ENCODE data around the gene PCDH18.
"Not testable (repeated sequence)": the region's sequence is repeated elsewhere in the genome, so short reads cannot be mapped to it uniquely, and the experiment has no call there.

The PCDH18 gene

DNA sequence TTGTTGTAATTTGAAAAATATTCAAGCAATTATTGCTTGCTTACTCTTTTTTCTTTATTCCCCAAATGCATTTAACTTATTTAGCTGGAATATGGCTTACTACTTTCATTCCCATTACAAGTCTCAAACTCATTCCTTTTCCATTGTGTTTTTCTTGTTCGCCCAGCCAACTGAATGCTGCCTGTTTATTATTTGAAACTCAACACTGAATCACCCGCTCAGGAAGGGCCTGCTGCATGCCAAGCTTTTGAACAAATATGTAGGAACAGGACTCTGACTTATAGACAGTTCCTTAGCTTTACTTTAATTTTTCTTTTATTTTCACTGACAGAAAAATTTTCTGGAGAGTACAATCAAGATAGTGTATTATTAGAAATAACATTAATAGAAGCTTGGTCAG lies 12.9 kb downstream of the PCDH18 start:
- H3K4me3 ChIP-seq (ENCODE audit: low read depth, low read length) = no peak overlapping the region
- TF ChIP-seq, protein P1, sequence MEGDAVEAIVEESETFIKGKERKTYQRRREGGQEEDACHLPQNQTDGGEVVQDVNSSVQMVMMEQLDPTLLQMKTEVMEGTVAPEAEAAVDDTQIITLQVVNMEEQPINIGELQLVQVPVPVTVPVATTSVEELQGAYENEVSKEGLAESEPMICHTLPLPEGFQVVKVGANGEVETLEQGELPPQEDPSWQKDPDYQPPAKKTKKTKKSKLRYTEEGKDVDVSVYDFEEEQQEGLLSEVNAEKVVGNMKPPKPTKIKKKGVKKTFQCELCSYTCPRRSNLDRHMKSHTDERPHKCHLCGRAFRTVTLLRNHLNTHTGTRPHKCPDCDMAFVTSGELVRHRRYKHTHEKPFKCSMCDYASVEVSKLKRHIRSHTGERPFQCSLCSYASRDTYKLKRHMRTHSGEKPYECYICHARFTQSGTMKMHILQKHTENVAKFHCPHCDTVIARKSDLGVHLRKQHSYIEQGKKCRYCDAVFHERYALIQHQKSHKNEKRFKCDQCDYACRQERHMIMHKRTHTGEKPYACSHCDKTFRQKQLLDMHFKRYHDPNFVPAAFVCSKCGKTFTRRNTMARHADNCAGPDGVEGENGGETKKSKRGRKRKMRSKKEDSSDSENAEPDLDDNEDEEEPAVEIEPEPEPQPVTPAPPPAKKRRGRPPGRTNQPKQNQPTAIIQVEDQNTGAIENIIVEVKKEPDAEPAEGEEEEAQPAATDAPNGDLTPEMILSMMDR (IDR thresholded peaks at IDR 0.05; ENCODE audit: borderline replicate concordance, insufficient read depth, low read depth, low read length) = no peak

DNA sequence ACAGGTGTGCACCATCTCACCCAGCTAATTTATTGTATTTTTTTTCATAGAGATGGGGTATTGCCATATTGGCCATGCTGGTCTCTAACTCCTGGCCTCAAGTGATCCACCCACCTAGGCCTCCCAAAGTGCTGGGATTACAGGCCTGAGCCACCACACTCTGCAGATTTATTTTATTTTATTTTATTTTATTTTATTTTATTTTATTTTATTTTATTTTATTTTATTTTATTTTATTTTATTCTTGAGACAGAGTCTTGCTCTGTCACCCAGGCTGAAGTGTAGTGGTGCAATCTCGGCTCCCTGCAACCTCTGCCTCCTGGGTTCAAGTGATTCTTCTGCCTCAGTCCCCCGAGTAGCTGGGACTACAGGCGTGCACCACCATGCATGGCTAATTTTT lies 15.0 kb downstream of the PCDH18 start:
- H3K4me3 ChIP-seq (ENCODE audit: low read depth, low read length) = not testable (repeated sequence)

DNA sequence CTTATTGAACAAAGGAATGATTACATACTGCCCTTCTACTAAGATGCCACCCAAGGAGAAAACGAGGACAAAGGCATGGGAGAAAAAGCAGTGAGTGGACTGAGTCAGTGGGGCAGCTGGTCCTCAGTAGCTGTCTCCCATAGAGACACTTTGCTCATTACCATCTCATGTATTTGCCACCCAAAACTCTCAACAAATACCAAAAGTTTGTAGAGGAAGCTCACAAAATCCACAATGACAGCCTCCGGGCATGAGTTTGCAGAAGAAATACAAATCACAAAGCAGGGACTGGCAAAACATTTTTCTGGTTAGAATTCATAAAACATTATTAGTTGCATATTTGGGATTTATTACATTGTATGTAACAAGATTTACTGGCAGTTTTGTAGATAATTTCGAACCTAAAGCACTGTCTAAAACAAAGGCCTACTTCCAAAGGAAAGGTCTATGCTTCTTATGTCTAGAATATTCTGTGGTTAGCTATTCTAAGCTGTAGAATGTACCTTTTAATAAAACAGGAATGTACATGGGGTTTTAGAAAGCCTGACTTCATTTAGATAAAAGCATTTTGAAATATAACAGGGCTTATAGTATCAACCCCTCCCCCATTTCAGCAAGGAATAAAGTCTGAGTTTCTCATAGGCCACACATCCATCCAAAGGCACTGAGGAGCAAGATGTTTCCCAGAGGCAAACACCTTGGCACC lies 17.7 kb downstream of the PCDH18 start:
- H3K4me3 ChIP-seq (ENCODE audit: low read depth, low read length) = no peak overlapping the region
- TF ChIP-seq, protein P1 (IDR thresholded peaks at IDR 0.05; ENCODE audit: borderline replicate concordance, insufficient read depth, low read depth, low read length) = no peak

DNA sequence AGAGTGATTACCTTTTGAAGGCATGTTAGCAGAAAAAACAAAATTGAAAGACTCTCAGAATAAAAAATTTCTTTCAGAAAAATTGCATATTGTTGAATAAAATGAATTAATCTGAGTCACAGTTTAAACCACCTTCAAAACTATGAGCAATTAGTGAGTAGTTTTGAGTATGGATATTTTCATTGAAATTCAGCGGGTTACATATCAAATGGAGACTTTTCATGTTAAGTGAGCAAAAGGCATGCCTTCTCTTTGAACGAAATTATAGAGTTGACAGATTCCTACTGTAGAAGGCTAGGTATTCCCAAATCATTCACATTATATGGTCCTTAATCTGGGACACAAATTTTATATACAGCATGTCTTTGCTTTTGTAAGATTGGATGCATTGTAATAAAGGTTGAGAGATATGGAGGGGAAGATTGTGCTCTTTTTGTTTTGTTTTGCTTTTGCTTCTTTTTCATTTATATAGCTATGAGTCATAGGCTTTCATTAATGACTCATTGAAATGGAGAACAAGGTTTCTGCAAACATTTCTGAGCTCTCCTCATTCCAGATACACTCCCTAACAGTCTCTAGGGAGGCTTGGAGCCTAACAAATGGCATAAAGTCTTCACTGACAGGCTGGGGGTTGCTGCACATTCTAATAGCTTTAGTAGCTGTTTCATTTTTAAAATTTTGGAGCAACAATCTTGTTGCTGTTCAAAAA lies 21.6 kb downstream of the PCDH18 start:
- H3K4me3 ChIP-seq (ENCODE audit: low read depth, low read length) = no peak overlapping the region
- TF ChIP-seq, protein P1 (IDR thresholded peaks at IDR 0.05; ENCODE audit: borderline replicate concordance, insufficient read depth, low read depth, low read length) = no peak

DNA sequence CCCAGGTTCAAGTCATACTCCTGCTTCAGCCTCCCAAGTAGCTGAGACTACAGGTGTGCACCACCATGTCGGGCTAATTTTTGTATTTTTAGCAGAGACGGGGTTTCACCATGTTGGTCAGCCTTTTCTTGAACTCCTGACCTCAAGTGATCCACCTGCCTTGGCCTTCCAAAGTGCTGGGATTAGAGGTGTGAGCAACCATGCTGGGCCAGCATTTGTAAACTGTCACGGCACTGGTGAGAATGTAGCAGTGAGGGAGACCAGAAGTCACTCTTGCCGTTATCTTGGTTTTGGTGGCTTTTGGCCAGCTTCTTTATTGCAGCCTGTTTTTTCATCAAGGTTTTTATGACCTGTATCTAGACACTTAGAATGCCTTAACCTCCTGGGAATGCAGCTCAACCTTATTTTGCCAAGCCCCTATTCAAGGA lies 22.4 kb downstream of the PCDH18 start:
- H3K4me3 ChIP-seq (ENCODE audit: low read depth, low read length) = no peak overlapping the region
- TF ChIP-seq, protein P1 (IDR thresholded peaks at IDR 0.05; ENCODE audit: borderline replicate concordance, insufficient read depth, low read depth, low read length) = no peak

DNA sequence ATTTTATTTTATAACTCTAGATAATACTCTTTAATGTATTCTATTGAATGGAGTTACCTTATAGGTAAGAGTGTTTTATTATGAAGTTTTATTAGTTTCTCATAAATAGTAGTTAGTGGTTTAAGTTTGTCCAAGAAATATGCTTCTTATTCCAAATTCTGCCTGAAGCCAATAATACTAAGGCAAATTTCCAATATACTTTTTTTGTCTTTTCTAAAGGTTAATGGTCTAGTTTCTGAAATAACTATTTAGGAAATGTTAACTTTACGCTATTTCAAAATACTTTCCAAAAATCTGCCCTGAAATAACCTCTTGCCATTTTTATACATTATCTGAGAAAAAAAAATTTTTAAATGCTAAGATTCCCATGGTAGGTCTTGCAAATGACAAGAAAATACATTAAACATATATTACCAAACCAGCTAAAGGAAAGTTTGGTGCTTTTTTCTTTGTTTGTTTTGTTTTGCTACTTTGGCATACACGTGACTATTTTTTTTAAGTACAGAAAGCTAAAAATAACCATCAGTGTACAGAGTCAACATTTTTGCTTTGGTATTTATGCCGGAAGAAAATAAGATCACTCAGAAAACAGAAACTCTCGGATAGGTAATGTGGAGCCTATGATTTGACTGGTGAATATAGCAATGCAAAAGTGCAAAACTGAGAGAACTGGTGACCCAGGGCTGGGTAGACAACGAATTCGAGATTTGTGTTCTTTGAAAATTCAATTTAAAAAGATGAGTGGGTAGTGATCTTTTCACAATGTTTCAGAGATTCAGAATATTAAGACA lies 29.8 kb downstream of the PCDH18 start:
- TF ChIP-seq, protein P1 (IDR thresholded peaks at IDR 0.05; ENCODE audit: borderline replicate concordance, insufficient read depth, low read depth, low read length) = no peak
- no peak overlapping the region for H3K4me3 ChIP-seq (ENCODE audit: low read depth, low read length)

DNA sequence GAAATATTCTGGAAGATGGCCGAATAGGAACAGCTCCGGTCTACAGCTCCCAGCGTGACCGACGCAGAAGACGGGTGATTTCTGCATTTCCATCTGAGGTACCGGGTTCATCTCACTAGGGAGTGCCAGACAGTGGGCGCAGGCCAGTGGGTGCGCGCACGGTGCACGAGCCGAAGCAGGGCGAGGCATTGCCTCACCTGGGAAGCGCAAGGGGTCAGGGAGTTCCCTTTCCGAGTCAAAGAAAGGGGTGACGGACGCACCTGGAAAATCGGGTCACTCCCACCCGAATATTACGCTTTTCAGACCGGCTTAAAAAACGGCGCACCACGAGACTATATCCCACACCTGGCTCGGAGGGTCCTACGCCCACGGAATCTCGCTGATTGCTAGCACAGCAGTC lies 36.0 kb downstream of the PCDH18 start:
- H3K4me3 ChIP-seq (ENCODE audit: low read depth, low read length) = not testable (repeated sequence)

DNA sequence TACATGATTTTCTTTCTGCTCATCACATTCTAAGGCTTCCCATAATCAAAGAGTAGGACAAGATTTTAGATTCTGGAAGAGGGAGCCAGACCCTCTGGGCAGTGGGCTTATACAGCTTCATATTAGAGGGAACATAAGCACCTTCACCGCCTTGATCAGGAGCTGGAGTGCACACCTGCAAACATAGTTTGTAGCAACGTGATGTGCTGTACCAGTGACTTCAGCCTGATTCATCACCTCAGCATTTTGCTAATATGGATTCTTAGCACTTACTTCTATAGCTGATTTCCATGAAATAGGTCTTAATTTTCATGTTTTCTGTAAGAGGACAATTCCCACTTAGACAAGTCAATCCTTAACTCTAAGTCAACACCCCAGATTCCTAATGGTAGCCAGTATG lies 36.7 kb downstream of the PCDH18 start:
- no peak overlapping the region for H3K4me3 ChIP-seq (ENCODE audit: low read depth, low read length)
- TF ChIP-seq, protein P1 (IDR thresholded peaks at IDR 0.05; ENCODE audit: borderline replicate concordance, insufficient read depth, low read depth, low read length) = no peak

DNA sequence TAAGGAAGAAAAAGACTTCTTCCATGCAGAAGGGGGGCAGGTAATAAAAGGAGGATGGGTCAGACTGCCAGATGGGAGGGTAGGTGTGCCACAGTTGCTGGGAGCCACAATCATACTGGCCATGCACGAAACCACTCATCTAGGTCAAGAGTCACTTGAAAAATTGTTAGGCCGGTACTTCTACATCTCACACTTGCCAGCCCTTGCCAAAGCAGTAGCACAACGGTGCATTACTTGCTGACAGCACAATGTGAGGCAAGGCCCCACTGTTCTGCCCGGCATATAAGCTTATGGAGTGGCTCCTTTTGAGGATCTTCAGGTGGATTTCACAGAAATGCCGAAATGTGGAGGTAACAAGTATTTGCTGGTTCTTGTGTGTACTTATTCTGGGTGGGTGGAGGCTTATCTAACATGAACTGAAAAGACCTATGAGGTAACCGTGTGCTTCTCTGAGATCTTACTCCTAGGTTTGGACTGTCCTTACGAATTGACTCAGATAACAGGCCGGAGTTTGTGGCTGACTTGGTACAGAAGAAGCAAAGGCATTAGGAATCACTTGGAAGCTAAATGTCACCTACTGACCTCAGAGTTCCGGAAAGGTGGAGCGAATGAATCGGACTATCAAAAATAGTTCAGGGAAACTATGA lies 48.9 kb downstream of the PCDH18 start:
- H3K4me3 ChIP-seq (ENCODE audit: low read depth, low read length) = not testable (repeated sequence)

DNA sequence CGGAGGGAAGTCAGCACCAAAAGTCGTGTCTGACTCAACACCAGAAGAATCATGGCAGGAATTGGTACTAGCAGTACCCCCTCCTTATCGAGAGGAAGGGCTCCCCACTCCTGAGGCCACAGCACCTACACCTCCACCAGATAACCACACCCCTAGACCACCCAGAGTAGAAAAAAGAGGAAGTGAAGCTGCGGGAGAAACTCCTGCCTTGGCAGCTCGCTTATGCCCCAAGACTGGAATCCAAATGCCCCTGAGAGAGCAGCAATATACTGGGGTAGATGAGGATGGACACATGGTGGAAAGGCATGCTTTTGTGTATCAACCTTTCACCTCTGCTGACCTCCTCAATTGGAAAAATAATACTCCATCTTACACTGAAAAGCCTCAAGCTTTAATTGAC lies 52.6 kb downstream of the PCDH18 start:
- not testable (repeated sequence) for H3K4me3 ChIP-seq (ENCODE audit: low read depth, low read length)

Data from GM12875 (cell line).